NCI-H146 (cell line): Measurements from ENCODE around the gene FANCC.

ENCODE experiments used
- DNase-seq: peaks from one replicate; lab custom pipeline; 2025; lab: John Stamatoyannopoulos, UW

The FANCC gene

DNA sequence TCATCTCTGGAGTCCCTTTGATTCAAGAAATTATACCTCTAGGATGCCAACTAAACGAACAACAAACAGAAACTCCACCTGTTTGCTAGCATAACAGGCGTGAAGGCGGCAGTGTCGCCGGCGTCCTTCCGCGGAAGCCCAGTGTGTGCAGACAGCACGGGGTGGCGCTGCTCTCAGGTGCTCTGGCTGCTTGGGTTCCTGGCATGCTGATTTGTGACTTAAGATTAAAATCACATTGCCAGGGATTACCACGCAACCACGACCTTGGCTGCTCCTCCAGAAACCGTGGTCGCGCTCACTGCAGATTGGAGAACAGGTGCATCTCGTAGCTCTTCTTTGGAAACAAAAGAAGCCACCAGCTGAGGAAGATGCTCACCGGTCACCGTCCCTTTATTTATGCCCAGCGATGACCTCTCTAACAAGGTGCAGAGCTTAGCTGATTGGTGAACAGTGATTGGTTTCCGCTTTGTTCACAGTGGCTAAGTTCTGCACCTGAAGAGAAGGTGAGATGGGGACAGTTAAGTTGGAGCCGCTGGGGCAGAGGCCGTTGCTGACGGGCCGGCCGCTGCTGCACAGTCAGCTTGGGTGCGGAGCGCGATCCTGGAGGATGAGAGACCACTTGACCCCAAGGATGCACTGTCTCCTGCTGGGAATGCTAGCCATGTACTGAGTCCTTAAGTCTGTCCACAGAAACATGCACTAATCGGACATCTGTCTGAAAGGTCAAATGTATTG, 232.3 kb downstream of the FANCC start:
- no peak for DNase-seq

DNA sequence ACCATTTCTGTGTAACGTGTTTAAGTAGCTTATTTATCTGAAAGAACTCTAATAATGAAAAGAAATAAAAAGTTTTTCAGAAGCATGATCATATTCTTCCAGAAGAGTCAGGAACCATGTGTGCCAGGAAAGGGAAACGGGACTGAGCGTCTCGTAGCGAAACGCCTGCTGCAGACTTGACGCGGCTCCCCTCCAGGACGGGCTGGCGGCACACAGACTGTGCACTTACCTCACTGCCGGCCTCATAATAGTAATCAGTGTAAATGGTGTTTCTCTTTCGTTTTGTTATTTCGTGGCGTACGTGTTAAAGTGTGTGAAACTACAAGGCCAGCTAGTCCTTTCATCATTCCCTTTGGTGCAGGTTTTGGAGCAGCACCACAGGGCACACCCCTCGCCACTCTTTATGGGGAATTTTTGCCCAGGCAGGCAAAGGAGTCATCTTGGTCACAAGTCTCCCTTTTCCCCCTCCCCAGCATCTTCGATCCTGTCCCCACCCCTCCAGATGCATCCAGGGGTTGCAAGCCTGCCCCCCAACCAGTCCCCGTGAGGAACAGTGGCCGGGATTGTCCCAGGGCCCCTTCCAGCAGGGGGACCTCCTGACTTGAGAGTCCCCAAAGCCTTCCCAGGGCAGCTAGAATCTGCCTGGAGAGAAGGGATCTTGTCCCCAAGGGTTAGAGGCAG, 233.1 kb downstream of the FANCC start:
- no peak for DNase-seq

DNA sequence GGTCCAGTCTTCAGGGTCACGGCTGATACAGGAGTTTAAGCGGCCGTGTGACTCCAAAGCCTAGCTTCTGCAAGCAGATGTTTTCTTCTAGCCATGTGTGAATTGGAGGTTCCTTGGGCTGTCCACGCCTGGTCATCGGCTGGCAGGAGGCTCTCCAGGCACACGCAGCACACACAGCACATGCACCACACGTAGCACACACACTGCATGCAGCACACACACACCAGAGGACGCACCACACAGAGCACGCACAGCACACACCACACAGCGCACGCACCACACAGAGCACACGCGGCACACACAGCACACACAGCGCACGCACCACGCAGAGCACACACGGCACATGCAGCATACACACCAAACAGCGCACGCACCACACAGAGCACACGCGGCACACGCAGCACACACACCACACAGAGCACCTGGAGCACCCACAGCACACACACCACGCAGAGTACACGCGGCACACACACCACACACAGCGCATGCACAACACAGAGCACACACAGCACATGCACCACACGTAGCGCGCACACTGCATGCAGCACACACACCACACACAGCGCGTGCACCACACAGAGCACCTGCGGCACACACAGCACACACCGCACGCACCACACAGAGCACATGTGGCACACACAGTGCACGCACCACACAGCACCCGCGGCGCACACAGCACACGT, 234.3 kb downstream of the FANCC start:
- DNase-seq = no peak

DNA sequence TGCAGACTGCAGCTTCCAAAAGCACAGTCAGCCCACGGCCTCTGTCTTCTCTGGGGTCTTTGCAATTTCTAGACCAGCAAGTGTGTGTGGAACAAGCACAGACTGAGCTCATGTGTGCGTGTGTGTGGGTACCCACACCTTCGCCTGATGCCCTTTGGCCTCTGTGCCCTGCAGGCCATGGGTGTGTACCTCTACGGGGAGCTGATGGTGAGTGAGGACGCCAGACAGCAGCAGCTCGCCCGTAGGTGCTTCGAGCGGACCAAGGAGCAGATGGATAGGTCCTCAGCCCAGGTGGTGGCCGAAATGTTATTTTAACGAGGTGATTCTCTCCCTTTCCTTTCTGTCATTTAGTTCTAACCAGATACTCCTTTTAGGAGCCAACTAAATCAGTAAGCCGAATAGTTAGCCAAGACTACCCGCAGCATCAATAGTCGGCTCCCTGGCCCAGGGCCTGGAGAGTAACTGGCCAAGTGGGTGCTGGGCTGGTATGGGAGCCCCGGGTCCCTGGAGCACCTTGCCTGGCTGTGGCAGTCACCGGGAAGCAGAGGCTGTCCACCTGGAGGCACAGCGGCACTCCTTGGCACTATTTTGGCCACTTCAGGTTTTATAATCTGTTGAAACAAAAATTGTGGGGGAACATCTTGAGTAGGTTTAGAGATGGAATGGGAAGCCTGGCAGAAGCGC, 235.0 kb downstream of the FANCC start:
- DNase-seq = no peak

DNA sequence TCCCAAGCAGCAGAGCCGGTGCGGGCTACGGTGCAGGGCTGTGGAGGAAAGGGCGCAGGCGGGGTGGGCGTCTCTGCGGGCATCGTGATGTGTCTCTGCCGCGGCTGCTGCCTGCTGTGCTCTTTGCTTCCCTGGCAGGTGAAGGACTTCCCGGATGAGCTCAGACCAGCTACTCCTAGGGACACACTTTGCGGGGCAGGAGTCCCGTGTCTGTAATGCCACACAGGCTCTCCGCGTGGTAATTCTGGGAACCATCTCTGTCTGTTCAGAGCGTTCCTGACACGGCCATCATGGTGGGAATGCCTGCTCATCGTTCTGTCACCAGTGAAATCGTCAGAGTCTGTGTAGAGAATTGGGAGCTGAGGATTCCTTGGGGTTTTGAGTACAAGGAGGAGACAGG, 235.5 kb downstream of the FANCC start:
- no peak for DNase-seq

DNA sequence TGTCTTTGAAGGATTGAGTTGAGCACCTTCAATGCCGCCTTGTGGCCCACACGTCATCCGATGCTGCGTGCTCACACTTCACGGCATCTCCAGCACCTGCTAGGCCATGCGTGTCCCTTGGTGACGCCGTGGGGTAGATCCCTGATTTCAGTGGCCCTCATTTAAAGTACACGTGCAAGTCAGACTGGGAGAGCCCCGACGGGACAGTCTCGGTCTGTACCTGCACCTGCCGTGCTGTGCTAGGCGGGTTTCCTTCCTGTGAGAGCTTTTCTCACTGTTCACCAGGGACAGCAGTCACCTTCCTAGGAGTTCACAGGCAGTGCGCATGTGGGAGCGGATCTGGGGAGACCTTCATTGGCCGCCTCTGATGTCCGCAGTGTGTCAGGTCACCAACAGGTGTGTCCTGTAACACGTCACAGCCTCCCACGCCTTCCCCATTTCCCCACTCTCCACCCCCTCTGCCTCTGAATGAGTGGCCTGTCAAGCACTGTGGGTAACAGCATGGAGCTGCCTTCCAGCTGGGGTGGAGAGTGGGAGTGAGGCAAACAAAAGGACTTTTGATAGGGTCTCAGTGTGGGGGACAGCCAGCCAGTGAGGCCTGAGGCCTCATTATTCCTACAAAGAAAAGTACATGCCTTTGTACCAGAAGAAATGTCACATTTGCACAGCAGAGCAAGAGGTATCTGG, 236.4 kb downstream of the FANCC start:
- no peak for DNase-seq

DNA sequence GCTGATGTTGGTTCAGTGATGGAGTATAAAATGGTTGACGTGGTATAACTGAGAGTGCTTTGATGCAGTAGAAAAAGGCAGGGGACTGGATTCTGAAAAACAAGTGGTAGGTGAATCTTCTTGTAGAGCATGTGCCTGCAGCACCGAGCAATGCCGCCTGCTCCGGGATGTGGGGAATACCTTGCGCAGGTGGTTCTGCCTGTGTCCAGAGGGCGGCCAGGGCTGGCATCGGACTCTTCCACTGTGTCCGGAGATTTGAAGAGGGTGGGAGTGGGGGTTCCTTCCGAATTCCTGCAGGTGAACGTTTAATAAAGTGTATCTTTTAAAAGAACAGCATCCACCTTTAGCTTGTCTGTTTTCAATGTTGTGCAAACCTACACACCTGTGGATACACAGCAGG, 238.0 kb downstream of the FANCC start:
- no peak for DNase-seq

DNA sequence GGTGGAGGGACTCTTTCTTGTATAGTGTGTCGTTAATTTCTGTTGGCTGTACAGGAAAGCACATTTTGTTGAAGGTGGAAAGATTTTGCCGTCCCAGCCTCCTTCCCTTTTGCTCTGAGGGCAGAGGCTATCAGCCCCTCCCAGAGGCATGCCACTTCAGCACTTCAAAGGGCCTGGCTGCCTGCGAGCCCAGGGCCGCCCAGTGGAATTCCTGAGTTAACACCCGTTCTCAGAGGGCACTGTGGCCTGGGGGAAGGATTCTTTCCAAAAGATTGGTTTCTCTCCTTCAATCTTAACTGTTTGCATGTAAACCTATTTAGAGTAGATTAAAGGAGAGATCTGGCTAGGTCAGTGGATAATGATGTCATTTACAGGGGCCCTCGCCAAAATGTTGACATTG, 238.6 kb downstream of the FANCC start:
- DNase-seq = no peak

DNA sequence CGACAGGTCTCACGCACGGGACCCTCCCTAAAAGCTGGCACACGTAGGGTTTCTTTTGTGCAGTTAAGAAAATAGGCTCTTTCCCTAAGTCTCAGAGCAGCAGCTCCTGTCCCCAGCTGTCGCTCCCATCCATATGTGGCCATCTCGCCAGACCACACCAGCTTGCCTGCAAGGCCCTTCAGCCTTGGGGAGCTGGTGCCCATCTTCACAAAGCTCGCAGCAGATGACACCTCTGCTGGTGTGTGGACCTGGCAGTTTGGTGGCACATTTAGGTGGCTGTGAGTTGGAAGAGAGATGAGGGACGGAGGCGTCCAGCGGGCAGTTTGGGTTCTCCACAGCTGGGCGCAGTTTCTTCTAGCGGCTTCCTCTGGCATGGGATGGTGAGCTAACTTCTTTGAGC, 239.0 kb downstream of the FANCC start:
- DNase-seq = no peak

DNA sequence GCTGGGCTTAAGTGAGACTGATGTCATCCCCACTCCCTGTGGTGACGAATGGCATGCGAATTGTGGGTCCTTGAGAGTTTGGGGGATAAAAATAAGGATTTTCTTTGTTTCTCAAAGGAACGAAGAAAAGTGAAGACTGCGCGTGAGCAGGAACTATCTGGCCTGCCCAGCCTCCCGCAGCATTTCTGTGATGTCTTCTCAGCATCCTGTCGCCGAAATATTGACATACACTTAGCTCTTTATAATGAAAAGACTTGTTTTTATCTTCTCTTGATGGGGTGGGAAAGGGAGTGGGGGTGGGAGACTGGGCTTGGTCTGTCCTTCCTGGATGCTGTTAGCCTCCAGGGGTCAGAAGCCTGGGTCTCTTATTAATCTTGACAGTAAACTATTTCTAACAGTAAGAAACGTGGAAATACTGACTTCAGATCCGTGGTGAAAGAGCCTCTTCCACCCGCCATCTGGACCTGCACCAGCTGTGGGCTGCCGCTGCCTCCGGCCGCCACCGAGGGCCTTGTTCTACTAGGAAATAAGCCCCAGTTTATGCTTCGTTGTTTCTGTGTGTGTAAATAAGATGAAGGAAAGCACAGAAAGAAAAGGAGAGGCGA, 239.6 kb downstream of the FANCC start:
- no peak for DNase-seq

DNA sequence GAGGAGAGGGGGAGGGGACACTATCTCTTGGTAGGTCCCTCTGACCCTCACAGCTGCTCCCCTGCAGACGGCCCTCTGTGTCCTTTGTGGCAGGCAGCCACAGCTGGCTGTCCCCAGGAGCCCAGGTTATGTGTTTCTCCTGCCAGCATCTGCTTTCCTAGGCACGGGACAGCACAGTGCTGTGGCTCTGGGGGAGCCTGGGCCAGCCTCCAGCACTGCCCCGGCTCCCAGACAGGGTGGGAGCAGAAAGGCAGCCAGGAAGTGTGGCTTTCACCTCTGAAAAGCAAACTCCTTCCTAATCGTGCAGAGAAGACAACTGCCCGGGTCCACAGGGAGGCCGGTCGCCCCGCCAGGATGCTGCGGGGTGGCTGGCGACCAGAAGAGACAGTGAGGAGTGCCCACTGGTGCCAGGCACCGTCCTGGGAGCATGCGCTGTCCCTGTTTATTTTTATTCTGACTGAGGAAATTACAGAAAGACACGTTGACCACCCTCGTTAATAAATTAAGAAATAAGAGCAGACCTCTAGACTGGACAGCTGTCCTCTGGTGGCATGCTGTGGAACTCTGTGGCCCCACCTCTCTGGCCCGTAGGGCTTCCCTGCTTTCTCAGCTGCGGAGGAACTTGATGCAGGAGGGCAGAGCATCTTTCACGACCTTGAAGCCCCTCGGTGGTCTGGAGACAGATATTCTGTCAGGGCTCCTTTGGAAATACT, 240.3 kb downstream of the FANCC start:
- DNase-seq = no peak

DNA sequence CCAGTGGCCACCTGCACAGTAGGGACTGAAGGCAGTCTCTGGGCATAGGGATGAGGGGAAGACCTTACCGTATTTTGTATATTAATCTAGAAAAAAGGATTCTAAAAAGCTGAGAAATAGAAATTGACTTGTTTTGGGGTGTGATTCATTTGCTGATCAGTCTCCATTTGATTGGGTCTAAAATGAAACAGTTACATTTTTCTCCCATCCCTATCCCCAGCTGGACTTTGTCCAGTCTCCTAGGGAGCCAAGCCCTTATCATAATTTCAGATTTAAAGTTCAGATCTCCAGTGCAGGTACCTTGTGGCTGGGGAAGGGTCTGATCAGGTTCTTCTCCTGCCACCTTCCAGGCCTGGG, 240.8 kb downstream of the FANCC start:
- no peak for DNase-seq

DNA sequence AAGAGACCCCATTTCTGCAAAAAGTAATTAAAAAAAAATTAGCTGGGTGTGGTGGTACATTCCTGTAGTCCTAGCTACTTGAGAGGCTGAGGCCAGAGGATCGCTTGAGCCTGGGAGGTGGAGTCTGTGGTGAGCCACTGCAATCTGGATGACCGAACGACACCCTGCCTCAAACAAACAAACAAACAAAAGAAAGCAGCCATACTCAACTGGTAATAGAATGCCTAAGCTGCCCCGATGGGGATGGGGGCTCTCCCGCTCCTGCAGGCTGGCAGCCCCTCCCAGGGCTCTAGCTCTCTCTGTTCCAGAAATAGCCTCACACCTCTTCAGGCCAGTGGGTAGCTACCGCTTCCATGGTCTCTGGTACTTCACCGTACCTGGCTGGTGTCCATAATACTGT, 241.8 kb downstream of the FANCC start:
- DNase-seq = no peak

DNA sequence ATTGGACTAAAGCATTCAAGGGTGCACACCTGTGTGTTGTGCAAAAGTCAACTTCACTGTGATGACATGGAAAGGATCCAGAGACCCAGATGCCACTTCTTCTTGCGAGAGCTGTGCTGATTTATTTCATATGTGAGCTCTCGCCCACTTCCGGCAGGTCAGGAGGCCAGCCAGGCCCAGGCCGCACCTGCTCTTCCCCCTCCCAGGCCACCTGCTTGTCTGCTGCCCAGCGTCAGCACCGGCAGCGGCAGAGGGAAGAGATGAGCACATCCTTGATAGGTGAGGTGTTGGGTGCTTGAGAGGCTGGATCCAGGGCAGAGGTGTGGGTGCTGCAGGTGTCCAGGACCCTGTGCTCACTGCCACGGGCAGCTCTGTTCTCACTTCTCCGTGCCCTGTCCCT, 242.9 kb downstream of the FANCC start:
- peak; percentile 85 for DNase-seq

DNA sequence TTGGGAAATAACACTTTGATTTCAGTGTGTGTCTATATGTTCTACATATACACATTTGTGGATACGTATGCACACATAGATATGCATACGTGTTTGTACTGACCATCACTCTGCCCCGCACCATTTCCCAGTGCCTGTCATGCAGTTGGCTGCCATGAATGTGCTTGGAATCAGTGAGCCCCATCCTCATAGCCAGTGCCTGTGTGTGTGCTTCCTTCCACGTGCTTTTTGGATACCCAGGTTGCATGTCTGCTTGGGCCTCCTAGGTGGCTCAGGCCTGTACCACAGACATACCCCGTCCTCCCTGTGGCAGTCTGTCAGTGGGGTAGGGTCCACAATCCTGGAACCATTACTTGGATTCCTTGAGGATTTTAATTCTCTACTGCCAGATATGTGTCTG, 243.6 kb downstream of the FANCC start:
- no peak for DNase-seq

DNA sequence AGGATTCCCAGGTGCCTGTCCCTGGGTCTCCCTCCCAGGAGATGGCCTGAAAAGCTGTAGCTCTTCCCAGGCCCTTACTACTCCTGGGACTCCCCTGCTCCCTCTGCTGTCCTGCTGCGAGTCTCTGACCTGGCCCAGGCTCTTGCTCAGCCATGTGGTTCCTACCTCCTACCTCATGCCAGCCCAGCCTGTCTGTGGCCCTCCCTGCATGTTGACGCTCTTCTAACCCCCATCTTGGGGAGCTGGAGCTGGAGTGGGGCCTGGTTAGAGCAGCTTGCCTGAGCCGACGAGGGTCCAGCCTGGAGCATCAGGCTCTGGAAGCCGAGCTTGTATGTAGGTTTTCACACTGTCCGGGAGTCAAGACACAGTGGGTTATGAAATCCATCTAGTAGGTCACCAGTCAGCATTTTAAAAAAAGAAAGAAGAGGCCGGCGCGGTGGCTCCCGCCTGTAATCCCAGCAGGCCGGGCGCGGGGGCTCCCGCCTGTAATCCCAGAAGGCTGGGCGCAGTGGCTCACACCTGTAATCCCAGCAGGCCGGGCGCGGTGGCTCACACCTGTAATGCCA, 244.4 kb downstream of the FANCC start:
- DNase-seq = no peak

DNA sequence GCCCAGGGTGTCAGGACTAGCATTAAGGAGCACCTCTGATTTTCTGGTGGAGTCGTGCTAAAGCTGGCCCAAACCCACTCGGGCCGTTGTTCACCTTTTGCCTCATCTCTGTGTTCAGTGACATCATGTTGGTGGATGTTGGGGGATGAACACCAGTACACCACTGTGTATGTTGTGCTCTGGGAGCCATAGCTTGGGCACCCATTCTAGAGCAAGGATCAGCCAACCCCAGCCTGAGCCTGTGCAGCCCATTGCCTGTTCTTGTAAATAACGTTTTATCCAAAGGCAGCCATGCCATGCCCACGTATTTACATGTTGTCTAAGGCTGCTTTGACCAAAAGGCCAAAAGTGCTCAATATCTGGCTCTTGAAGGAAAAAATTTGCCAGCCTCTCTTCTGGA, 245.6 kb downstream of the FANCC start:
- DNase-seq = no peak

DNA sequence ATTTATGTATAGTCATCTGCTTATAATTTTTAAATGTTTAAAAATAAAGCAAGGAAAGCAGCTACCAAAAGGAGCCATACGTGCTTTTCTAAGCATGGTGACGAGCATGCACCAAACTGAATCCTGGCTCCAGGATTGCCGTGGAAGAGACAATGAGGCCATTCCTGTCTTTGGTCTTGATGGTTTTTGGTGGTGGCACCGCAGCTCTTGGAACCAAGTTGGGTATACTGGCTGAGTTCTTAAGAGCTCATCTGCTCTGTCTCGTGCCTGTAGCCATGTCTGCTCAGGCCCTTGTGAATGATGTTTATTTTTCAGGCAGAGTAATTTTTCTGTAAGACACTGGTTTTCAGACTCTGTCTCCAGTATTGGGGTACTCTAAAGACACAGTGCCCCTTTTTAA, 246.1 kb downstream of the FANCC start:
- no peak for DNase-seq

DNA sequence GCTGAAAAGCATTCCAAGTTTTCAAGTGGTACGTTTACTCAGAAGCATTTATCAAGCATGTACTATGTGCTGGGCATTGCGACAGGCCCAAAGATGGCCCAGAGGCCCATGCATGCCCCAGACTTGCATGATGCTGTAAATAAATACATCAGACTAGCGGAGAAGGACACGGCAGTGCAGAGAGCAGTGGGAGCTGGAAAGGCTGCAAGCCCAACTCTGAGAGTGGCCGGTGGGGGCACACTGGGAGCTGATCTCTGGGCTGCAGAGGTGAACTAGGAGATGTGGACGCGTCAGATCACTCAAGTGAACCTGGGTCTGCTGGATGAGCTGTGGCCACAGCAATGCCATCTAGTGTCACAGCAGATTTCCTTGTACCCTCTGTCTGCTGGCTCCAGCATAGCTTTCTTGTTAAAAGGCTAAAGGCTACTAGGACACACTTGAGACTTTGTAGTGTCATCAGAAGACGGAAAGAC, 246.9 kb downstream of the FANCC start:
- DNase-seq = no peak

DNA sequence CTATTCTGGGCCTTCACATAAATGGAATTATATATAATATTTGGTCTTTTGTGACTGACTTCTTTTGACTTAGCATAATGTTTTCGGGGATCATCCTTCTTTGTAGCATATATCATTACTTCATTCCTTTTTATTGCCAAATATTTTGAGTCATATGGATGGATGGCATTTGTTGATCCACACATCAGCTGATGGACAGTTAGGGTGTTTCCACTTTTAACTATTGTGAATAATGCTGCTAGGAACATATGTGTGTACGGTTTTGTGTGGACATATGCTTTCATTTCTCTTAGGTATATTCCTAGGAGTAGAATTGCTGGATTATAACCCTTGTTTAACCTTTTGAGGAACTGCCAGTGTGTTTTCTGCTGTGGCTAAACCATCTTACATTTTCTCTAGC, 249.6 kb downstream of the FANCC start:
- no peak for DNase-seq

DNA sequence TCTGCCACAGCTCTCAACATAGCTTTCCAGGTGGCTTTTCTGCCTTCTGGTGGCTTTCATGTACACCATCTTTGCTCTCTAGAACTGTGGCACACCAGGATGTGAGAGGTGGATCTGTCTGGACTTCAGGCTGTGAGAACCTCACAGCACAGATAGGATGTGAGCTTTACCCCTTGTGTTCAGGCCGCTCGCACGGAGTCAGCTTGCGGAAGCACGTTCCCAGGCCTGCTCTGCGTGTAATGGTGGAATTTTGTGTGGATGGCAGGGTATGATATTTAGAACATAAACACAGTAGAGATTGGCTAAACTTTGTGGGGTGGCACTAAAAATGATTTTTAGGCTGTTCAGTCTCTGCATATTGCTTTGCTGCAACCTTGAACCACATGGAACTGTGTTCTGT, 250.5 kb downstream of the FANCC start:
- no peak for DNase-seq
